Measurements from ENCODE around the gene IQGAP2. TPM values are rescaled to one million over a fixed set of nuclear protein-coding genes. Genes with fewer than 3 reads are reported as not detected.
A peak's percentile ranks its signal among the peaks of the same experiment; 100 is the strongest.

Gene IQGAP2
- total RNA-seq, 3 donors from 2014 or later (not counting 1 experiment from before 2014, with no cell fraction given), result 172 to 218 (median 207) TPM

GRCh38 chr5:76455531-76456133, 52.5 kb downstream of the IQGAP2 start:
- Histone ChIP-seq H3K4me1 (ENCODE audit: control insufficient read depth, insufficient read depth, low read length) (peaks cover 18% of the 10 kb centered on the region), H3K4me3 (ENCODE audit: low read length) (no peak overlapping the region), H3K9me3 (ENCODE audit: control insufficient read depth, insufficient read depth, low read length) (no peaks in the 10 kb centered on the region), H3K27me3 (ENCODE audit: control insufficient read depth, insufficient read depth, low read length) (no peaks in the 10 kb centered on the region), H3K36me3 (ENCODE audit: control insufficient read depth, insufficient read depth, low read length) (no peaks in the 10 kb centered on the region), H3K27ac (ENCODE audit: low read length) (no peak overlapping the region)
- H3K36me3 Mint-ChIP-seq, result no peaks in the 10 kb centered on the region
- no peak for DNase-seq
- peak overlapping the region; percentile 81 to 88 for H3K27ac Mint-ChIP-seq
- intact Hi-C loops (cut with micrococcal nuclease), result loop anchor here (5.0 kb wide), 1 partner anchor 43 kb away; no protein-coding TSS in a partner anchor
- H3K27me3 Mint-ChIP-seq (ENCODE audit: low read depth in 2 of 2), result no peaks in the 10 kb centered on the region
- 80% methylated on average over 4 of the region's 4 CpGs for WGBS (ENCODE audit: insufficient coverage)
- ATAC-seq, result no peak
- H3K4me1 Mint-ChIP-seq, result peaks cover 72% of the 10 kb centered on the region in 2 donors
- no peaks in the 10 kb centered on the region for H3K9me3 Mint-ChIP-seq
- TF ChIP-seq CTCF (IDR thresholded peaks at IDR 0.05), result no peak
- H3K4me3 Mint-ChIP-seq, result no peak overlapping the region

GRCh38 chr5:76456258-76456657, 53.2 kb downstream of the IQGAP2 start:
- H3K36me3 ChIP-seq (ENCODE audit: control insufficient read depth, insufficient read depth, low read length), result no peaks in the 10 kb centered on the region
- Mint-ChIP-seq H3K27me3 (ENCODE audit: low read depth in 2 of 2) (no peaks in the 10 kb centered on the region), H3K9me3 (no peaks in the 10 kb centered on the region), H3K4me1 (peaks cover 66 to 68% of the 10 kb centered on the region in 2 donors), H3K4me3 (no peak overlapping the region), H3K27ac (peak overlapping the region; percentile 81 to 88), H3K36me3 (no peaks in the 10 kb centered on the region)
- no peak for TF ChIP-seq CTCF (IDR thresholded peaks at IDR 0.05)
- H3K27ac ChIP-seq (ENCODE audit: low read length), result no peak overlapping the region
- WGBS (ENCODE audit: insufficient coverage), result 97% methylated on average over 3 of the region's 4 CpGs
- H3K4me1 ChIP-seq (ENCODE audit: control insufficient read depth, insufficient read depth, low read length), result peaks cover 14% of the 10 kb centered on the region
- intact Hi-C loops (cut with micrococcal nuclease), result loop anchor here (5.0 kb wide), 1 partner anchor 44 kb away; no protein-coding TSS in a partner anchor
- no peaks in the 10 kb centered on the region for H3K9me3 ChIP-seq (ENCODE audit: control insufficient read depth, insufficient read depth, low read length)
- no peak for DNase-seq
- no peaks in the 10 kb centered on the region for H3K27me3 ChIP-seq (ENCODE audit: control insufficient read depth, insufficient read depth, low read length)
- H3K4me3 ChIP-seq (ENCODE audit: low read length), result no peak overlapping the region
- no peak for ATAC-seq

GRCh38 chr5:76457674-76458485, 54.8 kb downstream of the IQGAP2 start:
- H3K27me3 Mint-ChIP-seq (ENCODE audit: low read depth in 2 of 2), result no peaks in the 10 kb centered on the region
- H3K4me1 ChIP-seq (ENCODE audit: control insufficient read depth, insufficient read depth, low read length), result peaks cover 15% of the 10 kb centered on the region
- no peaks in the 10 kb centered on the region for H3K36me3 Mint-ChIP-seq
- H3K9me3 ChIP-seq (ENCODE audit: control insufficient read depth, insufficient read depth, low read length), result no peaks in the 10 kb centered on the region
- H3K4me3 Mint-ChIP-seq, result peak overlapping the region; percentile 37
- H3K36me3 ChIP-seq (ENCODE audit: control insufficient read depth, insufficient read depth, low read length), result peaks cover 13% of the 10 kb centered on the region
- H3K4me3 ChIP-seq (ENCODE audit: low read length), result no peak overlapping the region
- H3K27ac Mint-ChIP-seq, result peak overlapping the region; percentile 86 to 88
- peak overlapping the region; percentile 4 for H3K27ac ChIP-seq (ENCODE audit: low read length)
- H3K27me3 ChIP-seq (ENCODE audit: control insufficient read depth, insufficient read depth, low read length), result no peaks in the 10 kb centered on the region
- ATAC-seq (peak; percentile 47 to 86 (median 70)), DNase-seq (no peak)
- WGBS (ENCODE audit: insufficient coverage), result 35% methylated on average over 2 of the region's 4 CpGs
- intact Hi-C loops (cut with micrococcal nuclease), result loop anchor here (5.0 kb wide), 1 partner anchor 46 kb away; no protein-coding TSS in a partner anchor
- H3K4me1 Mint-ChIP-seq, result peaks cover 74 to 78% of the 10 kb centered on the region in 2 donors
- H3K9me3 Mint-ChIP-seq, result no peaks in the 10 kb centered on the region
- TF ChIP-seq CTCF (IDR thresholded peaks at IDR 0.05), result no peak
